Suprapubic skin (tissue), 4 donors: ENCODE results near the gene WDR62. TPM values are rescaled to one million over a fixed set of nuclear protein-coding genes. Genes with fewer than 3 reads are reported as not detected.

ENCODE experiments used
- total RNA-seq, 4 donors: library from RNA; depleted of rRNA; stranded (reverse); fragments of >200 nt; gene quantifications; one replicate each; pipeline ENCODE4 v1.1.0, GENCODE V29; 2016

WDR62 gene
- total RNA-seq, 4 donors from 2014 or later = 1.4 to 3.7 (median 1.8) TPM

Other genes starting within 250 kb of the WDR62 start
- gene PRODH2, start 242.1 kb upstream of the WDR62 start, total RNA-seq = not detected
- not detected for gene NPHS1, start 202.4 kb upstream of the WDR62 start, total RNA-seq
- not detected for gene KIRREL2, start 198.0 kb upstream of the WDR62 start, total RNA-seq
- gene APLP1, start 186.3 kb upstream of the WDR62 start, total RNA-seq = 1 to 10 TPM in 2 of 4 donors, under 1 TPM in 2; 0.64 to 1.6 (median 0.96) TPM
- 10 to 100 TPM in 1 of 4 donors, 1 to 10 TPM in 3; 3.7 to 15.7 (median 6.9) TPM for gene NFKBID, start 154.4 kb upstream of the WDR62 start, total RNA-seq
- gene HCST, start 152.4 kb upstream of the WDR62 start, total RNA-seq = 1 to 10 TPM in 1 of 4 donors, not detected in 3; 8.3 TPM
- gene TYROBP, start 146.6 kb upstream of the WDR62 start, total RNA-seq = 10 to 100 TPM; 12.4 to 29.4 (median 15.6) TPM
- 10 to 100 TPM; 10.9 to 18.3 (median 12.8) TPM for gene LRFN3, start 118.5 kb upstream of the WDR62 start, total RNA-seq
- gene SDHAF1, start 59.7 kb upstream of the WDR62 start, total RNA-seq = 10 to 100 TPM; 21.6 to 29.6 (median 27.5) TPM
- 1 to 10 TPM in 3 of 4 donors, under 1 TPM in 1; 0.42 to 3.0 (median 1.8) TPM for gene SYNE4, start 46.1 kb upstream of the WDR62 start, total RNA-seq
- gene ALKBH6, start 40.7 kb upstream of the WDR62 start, total RNA-seq = 10 to 100 TPM; 21.1 to 33.2 (median 24.9) TPM
- gene CLIP3, start 22.0 kb upstream of the WDR62 start, total RNA-seq = 1 to 10 TPM; 2.2 to 3.0 (median 2.7) TPM
- 10 to 100 TPM in 3 of 4 donors, 1 to 10 TPM in 1; 5.7 to 20.4 (median 10.9) TPM for gene THAP8, start 612 bp upstream of the WDR62 start, total RNA-seq
- not detected for gene OVOL3, start 56.2 kb downstream of the WDR62 start, total RNA-seq
- gene POLR2I, start 60.0 kb downstream of the WDR62 start, total RNA-seq = 10 to 100 TPM; 21.8 to 57.5 (median 31.3) TPM
- 100 to 1,000 TPM in 1 of 4 donors, 10 to 100 TPM in 3; 63.2 to 117 (median 90.5) TPM for gene TBCB, start 60.6 kb downstream of the WDR62 start, total RNA-seq
- 10 to 100 TPM; 60.2 to 95.5 (median 79.2) TPM for gene CAPNS1, start 85.2 kb downstream of the WDR62 start, total RNA-seq
- gene COX7A1, start 97.5 kb downstream of the WDR62 start, total RNA-seq = 10 to 100 TPM in 2 of 4 donors, 1 to 10 TPM in 2; 5.6 to 17.1 (median 11.4) TPM
- 1 to 10 TPM; 3.6 to 9.8 (median 6.2) TPM for gene ZNF565, start 159.8 kb downstream of the WDR62 start, total RNA-seq
- gene ZNF146, start 160.2 kb downstream of the WDR62 start, total RNA-seq = 10 to 100 TPM; 60.2 to 70.4 (median 64.3) TPM